HepG2 (cell line): ENCODE data around the gene TACC3. TPM values are rescaled to one million over a fixed set of nuclear protein-coding genes. Genes with fewer than 3 reads are reported as not detected.

Experiments used
- BCLAF1 ChIP-seq: fragments of 450-650 bp; IDR thresholded peaks from 2 replicates; pipeline ENCODE4 v1.6.1; 2017; ENCODE audit warnings: mild to moderate bottlenecking
- NR2F2 ChIP-seq: IDR thresholded peaks from 2 replicates; pipeline ENCODE4 v1.6.1; 2012; ENCODE audit warnings: low read depth, inconsistent platforms, borderline replicate concordance
- PHF21A ChIP-seq: sonication (generic); formaldehyde crosslinking; IDR thresholded peaks from 2 replicates; pipeline ENCODE4 v1.5.0; 2020; ENCODE audit warnings: mild to moderate bottlenecking, missing genetic modification reagents
- PHF5A ChIP-seq: IDR thresholded peaks from one replicate; pipeline ENCODE4 v1.6.1; 2018; ENCODE audit warnings: low read depth, missing genetic modification reagents; ENCODE audit not compliant: unreplicated experiment
- RAD51 ChIP-seq: fragments of 450-650 bp; IDR thresholded peaks from 2 replicates; pipeline ENCODE4 v1.6.1; 2016; ENCODE audit warnings: borderline replicate concordance
- RNF219 ChIP-seq: sonication (generic); formaldehyde crosslinking; IDR thresholded peaks from 2 replicates; pipeline ENCODE4 v1.5.0; 2020; ENCODE audit warnings: mild to moderate bottlenecking, missing genetic modification reagents
- SETDB1 ChIP-seq: sonication (generic); formaldehyde crosslinking; IDR thresholded peaks from 2 replicates; pipeline ENCODE4 v1.5.1; 2020; ENCODE audit warnings: missing genetic modification reagents, mild to moderate bottlenecking, borderline replicate concordance
- ZBTB42 ChIP-seq: sonication (generic); formaldehyde crosslinking; IDR thresholded peaks from 2 replicates; pipeline ENCODE4 v1.5.0; 2020; ENCODE audit warnings: mild to moderate bottlenecking, missing genetic modification reagents
- ZNF468 ChIP-seq: sonication (generic); formaldehyde crosslinking; IDR thresholded peaks from 2 replicates; pipeline ENCODE4 v1.8.0; 2022; ENCODE audit warnings: mild to moderate bottlenecking, moderate library complexity, missing genetic modification reagents
- ZNF501 ChIP-seq: sonication (generic); formaldehyde crosslinking; IDR thresholded peaks from 2 replicates; pipeline ENCODE4 v1.5.1; 2020; ENCODE audit warnings: mild to moderate bottlenecking, moderate library complexity, missing genetic modification reagents
- ZNF558 ChIP-seq: sonication (generic); formaldehyde crosslinking; IDR thresholded peaks from 2 replicates; pipeline ENCODE4 v1.9.0; 2022; ENCODE audit warnings: mild to moderate bottlenecking, missing genetic modification reagents, borderline replicate concordance
- ZNF879 ChIP-seq: sonication (generic); formaldehyde crosslinking; IDR thresholded peaks from 2 replicates; pipeline ENCODE4 v1.8.1; 2023; ENCODE audit warnings: missing genetic modification reagents
- polyA plus RNA-seq, 8 experiments: library from polyadenylated mRNA; depleted of rRNA in 3 of 8; stranded (reverse) in 7 of 8; unstranded in 1 of 8; fragments of >200 nt; fragmentation: Illumina TruSeq in 4 of 8; extraction: Trizol in 4 of 8; gene quantifications; 2 replicates each; pipeline versions ENCODE4 v1.2.1 to v1.2.3, GENCODE V29; 2011 to 2016; ENCODE audit warnings: low read depth in 4 of 8, missing spikeins in 1 of 8, mixed read lengths in 1 of 8; ENCODE audit not compliant: insufficient read depth in 1 of 8
- total RNA-seq, 5 experiments: library from RNA; depleted of rRNA; stranded (reverse); fragments of >200 nt; fragmentation: Illumina TruSeq; extraction: Trizol; gene quantifications; 2 replicates each; pipeline ENCODE4 v1.2.3, GENCODE V29; 2016; ENCODE audit warnings: low read depth in 1 of 5

Gene TACC3
- total and polyA plus RNA-seq, 2 of the 13 experiments (the other 11 are each of a cell fraction or from before 2014, with no cell fraction given) = 20.3 to 21.2 TPM

- no peak for TF ChIP-seq BCLAF1
- no peak for TF ChIP-seq ZNF501 (CRISPR knock-in tag)
- no peak for TF ChIP-seq PHF5A (CRISPR knock-in tag)
- TF ChIP-seq ZNF558 = no peak
- no peak for TF ChIP-seq ZNF468 (CRISPR knock-in tag)
- no peak for TF ChIP-seq RNF219 (CRISPR knock-in tag)
- no peak for TF ChIP-seq RAD51
- no peak for TF ChIP-seq ZBTB42 (CRISPR knock-in tag)
- no peak for TF ChIP-seq SETDB1
- TF ChIP-seq ZNF879 (CRISPR knock-in tag) = no peak
- TF ChIP-seq NR2F2 = no peak
- no peak for TF ChIP-seq PHF21A (CRISPR knock-in tag)
Observed at GRCh38 chr4:1761130-1761689, 39.9 kb downstream of the TACC3 start (continued).
